CD4-positive, alpha-beta T cell treated with Interleukin-2 at 100 ng/mL for 4 hours (primary cell): ENCODE results near the gene MYO18A.

ENCODE experiments used
- DNase-seq: peaks from one replicate; pipeline ENCODE4 v3.0.0-alpha.2; 2020; ENCODE audit warnings: low spot score

The MYO18A gene

GRCh38 chr17:29165800-29166506 lies 14.2 kb downstream of the MYO18A start:
- no peak for DNase-seq

GRCh38 chr17:29165261-29165660 lies 14.9 kb downstream of the MYO18A start:
- no peak for DNase-seq

DNA sequence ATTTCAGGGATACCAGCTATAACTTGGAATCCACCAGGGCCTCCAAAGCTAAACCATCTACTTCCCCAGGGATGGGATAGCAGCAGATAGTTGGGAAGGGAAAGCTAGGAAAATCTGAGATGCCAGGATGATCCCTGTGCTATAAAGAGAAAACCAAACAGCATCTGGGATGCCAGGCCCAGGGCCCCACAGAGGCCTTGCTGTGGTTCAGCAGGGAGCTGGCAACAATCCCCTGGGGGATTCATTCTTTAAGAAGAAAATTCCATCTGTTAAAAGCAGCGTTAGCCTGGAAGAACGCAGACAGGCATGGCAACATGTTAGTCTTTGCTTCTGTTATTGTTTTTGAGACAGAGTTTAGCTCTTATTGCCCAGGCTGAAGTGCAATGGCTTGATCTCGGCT lies 16.6 kb downstream of the MYO18A start:
- no peak for DNase-seq

- no peak for DNase-seq
These were observed 17.3 kb downstream of the MYO18A start for GRCh38 chr17:29162909-29163341.

- DNase-seq = no peak
These were observed 17.9 kb downstream of the MYO18A start for GRCh38 chr17:29162082-29162908.

- no peak for DNase-seq
These were observed 19.9 kb downstream of the MYO18A start for GRCh38 chr17:29160253-29160652.

DNA sequence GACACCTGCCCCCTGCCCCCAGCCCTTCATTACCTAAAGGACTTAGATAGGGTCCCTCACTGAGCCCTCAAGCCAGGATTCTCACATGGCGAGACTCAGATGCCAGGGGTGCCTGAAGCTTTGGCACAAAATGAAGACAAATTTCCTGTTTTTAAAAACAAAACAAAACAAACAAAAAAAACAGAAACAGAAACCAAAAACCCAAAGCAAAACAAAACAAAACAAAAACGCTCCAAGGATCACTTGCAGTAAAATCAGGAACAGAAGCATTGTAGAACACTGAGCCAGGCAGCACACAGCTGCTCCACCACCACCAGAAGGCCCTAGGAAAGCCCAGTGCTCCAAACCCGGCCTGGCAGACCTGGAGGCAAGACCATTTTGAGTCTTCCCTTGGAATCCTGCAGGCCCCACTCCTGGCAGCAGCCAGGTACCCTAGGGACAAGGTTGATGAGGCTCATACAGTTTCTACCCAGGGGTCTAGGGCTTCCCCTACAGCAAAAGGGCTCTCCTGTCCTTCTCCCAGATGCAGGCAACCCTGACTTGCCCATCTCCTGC lies 20.8 kb downstream of the MYO18A start:
- DNase-seq = no peak

DNA sequence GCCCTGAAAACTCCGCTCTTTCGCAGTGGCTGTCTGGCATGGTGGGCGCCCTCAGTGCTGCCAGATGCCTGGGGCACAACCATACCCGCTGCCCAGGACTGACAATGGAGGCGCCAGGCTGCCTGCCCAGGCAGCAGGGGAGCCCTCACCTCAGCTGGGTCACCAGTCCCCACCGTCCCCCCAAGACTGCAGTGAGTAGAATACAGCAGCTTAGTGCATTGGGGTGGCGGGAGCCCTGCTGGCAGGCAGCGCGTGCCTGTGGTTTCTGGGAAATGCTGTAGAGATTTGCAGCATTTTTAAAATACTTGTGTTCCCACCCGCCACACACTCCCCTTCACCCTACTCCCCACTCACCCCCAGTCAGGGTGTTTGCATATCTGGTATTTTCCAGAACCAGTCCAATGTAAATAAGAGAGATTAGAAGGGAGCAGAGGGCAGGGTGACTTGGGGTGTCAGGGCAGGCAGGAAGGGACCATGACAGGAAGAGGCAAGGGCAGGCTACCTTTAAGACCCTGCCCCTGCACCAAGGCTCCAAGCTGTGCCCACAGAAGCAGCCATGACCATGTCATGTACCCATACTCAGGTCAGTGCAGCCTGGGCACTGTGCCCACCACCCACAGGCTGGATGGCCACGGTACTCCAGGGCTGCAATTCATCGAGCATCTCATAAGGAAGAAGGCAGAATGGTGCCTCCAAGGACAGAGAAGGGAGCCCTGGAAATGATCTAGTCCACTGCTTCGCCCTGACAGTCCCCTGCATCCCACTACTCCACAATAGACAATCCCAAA lies 21.5 kb downstream of the MYO18A start:
- no peak for DNase-seq

DNA sequence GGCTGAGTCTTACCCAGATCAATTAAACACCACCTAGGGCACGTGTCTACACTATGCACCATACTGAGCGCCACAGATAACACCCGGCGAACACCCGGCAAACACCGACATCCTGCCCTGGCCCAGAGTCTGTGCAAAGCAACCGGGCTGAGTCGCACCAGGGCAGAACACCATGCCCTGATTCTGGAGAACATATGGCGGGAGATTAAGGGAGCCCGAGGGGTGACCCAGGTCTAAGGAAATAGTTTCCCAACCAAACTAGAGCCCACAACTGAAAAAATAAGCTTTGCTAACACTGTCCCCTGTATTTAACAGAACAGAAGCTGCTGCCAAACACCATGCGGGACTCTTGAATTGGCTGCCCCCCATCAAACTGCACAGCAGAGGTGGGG lies 22.1 kb downstream of the MYO18A start:
- DNase-seq = no peak

DNA sequence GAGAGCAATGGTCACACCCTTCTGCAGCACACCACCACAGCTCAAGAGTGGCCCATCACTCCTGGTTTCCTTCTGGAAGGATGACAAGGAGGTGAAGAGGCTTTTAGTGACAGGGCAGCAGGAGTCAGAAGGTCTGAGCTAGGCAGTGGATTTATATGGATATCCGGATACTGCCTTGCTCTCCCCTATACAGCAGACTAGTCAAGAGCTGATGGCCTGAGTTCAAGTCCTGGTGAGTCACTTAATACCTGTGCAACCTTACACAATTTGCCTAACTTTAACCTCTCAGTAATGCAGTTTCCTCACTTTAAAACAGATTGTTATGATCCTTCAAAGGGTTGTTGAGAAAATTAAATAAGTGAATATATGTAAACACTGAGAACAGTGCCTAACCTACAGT lies 22.9 kb downstream of the MYO18A start:
- DNase-seq = no peak

- DNase-seq = no peak
These were observed 23.4 kb downstream of the MYO18A start for GRCh38 chr17:29156781-29157180.

- DNase-seq = no peak
These were observed 24.2 kb downstream of the MYO18A start for GRCh38 chr17:29155966-29156338.

DNA sequence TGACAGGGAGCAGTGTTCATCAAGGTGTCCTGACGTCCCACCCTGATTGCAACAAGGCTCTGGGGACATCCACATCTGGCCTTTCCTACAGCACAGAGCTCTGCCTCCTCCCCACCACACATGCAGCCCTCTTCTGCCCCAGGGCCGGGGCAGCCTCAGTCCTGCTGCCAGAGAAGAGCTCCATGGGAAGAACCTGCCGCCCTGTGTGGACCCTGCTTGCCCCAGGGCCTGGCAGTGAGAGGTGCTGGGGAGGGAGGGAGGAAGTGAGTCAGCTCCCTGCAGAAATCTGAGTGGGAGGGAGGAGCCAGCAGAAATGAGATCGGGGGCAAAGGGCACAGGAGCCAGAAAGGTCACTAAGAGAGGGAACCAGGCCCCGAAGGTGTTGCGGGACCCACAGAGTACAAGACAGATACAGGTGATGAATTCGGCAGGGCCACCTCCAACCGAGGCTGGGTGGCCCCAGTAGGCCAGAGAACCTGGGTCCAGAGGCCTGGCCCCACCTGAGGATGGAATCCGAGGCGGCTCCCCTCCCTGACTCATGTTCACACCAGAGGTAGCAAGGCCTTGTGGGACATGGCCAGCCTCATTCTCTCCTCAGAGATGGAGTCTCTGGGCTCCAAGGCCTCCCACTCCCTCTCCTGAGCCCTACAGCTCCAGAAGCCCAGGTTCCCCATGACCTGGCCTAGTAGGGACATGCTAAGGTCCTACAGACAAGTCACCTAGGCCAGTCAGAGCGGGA lies 24.8 kb downstream of the MYO18A start:
- peak; percentile 66 for DNase-seq

DNA sequence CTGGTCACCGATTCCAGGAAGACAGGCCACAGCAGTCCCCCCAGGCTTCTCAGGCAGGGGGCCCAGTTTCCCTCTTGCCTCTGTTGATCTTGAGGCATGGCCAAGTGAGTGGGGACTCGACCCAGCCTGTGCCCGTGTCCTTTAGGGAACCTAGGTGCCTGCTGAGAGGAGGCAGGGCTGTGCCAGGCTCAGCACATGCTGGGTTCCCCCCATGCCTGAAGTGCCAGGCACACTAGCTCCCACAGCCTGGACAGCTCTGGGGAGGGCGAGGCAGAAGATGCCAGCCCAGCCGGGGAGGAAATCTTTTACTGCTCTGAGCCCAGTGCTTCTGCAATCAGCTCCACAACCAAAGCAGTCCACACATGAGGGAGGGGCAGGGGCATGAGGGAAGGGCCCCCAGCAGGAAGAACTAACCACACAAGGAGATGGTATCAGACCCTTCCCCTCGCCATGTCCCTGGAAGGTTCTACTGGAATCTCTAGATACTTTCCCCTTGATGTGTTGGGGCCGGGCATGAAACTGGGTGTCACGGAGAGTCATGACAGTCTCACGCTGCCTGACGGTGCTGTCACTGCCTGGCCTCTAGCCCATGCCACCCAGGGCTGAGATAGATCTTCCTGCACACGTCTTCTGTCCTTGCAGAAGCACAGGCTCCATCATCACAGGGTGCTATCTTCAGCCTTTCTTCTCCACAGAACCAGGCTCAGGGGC lies 25.5 kb downstream of the MYO18A start:
- no peak for DNase-seq

DNA sequence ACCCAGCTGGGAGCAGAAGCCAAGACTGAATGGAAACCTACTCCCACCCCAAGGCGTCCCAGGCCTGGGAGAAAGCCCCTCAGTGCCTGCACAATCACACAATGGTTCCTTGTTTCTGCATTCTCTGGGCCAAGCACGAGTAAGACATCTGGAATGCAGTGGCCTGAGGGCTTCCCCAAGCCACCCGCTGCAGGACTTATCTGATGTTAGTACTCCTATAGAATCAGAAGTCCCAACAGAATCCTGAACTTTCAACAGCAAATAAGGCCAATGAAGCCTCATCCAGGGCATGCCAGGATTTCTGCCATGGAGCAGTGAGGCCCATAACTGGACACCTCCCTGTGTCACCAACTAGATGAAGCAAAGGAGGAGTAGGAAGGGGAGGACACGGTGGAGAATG lies 28.6 kb downstream of the MYO18A start:
- DNase-seq = no peak

GRCh38 chr17:29150161-29150560 lies 30.0 kb downstream of the MYO18A start:
- no peak for DNase-seq

DNA sequence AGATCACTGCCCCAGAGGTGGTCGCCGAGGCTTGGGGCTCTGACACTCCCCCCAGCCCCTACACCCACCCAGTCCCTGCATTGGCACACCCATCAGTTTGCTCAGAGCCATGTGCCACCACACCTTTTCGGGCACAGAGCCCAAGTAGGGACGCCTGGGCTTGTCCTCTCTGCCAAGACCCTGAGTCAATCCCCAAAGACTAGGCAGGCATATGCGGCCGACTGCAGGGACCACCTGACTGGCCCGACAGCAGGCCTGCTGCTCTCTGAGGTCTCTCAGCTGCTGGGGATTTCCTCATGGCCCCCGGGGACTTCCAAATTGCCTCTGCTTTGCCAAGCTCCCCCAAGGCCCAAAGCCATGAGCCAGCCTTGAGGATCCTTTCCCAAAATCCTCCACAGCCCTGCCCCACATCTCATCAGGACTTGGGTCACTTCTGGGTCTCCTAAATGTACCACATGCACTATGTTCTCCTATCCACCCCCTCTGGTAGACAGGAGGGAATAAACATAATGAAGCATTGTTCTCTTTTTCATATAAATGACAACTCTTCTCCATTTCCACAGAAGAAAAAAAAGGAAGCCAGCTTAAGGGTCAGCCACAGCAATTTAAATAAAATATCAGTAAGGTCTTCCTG lies 30.6 kb downstream of the MYO18A start:
- no peak for DNase-seq

DNA sequence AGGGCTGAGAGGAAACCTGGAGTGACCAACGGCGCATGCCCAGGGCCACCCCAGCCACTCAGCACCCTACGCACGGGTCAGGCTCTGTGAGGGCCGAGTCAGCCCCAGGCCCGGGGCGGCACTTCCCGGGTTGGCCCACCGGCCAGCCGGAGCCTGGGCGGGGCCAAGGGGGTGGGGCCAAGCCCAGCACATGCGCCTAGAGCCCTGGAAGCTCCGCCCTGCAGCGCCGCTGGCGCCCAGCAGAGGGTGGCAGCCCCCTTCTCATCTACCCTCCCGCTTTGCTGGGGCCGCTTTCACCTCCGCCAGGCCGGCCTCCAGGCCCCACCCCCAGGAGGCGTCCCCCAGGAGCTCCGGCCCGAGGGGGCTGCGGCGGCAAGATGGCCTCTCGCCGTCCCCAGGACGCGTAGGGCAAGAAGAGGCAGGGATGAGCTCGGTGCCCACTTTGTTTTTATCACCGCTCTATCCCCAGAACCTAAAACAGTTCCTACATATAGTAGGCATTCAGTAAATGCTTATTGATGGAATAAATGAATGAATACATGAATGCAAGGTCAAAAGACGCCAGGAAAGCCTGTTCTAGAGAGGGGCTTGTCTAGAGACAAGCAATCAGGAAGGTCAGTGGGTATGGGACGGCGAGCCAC lies 31.3 kb downstream of the MYO18A start:
- DNase-seq = peak; percentile 92

GRCh38 chr17:29148257-29148789 lies 31.9 kb downstream of the MYO18A start:
- no peak for DNase-seq

DNA sequence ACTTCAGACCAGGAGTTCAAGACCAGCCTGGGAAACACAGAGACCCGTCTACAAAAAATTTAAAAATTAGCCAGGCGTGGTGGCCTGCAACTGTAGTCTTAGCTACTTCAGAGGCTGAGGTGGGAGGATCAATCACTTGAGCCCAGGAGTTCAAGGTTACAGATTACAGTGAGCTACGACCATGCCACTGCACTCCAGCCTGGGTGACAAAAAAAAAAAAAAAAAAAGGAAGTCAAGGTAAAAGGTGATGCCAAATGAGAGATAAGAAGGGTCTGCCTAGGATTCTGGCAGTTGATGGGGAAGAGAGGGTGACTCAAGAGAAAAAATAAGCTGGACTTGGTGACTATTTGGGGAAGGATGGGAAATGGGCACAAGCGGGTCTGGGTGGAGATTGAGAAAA lies 32.5 kb downstream of the MYO18A start:
- no peak for DNase-seq
